HG03521 (cell line): ENCODE measurements around the gene PITPNB.
A peak's percentile ranks its signal among the peaks of the same experiment; 100 is the strongest.

Experiments used
- ATAC-seq: cut with Tn5 transposase; IDR thresholded peaks from one replicate; pipeline ENCODE4 v1.9.1; 2021; ENCODE audit warnings: mild to moderate bottlenecking, moderate library complexity; ENCODE audit not compliant: unreplicated experiment

Gene PITPNB

DNA sequence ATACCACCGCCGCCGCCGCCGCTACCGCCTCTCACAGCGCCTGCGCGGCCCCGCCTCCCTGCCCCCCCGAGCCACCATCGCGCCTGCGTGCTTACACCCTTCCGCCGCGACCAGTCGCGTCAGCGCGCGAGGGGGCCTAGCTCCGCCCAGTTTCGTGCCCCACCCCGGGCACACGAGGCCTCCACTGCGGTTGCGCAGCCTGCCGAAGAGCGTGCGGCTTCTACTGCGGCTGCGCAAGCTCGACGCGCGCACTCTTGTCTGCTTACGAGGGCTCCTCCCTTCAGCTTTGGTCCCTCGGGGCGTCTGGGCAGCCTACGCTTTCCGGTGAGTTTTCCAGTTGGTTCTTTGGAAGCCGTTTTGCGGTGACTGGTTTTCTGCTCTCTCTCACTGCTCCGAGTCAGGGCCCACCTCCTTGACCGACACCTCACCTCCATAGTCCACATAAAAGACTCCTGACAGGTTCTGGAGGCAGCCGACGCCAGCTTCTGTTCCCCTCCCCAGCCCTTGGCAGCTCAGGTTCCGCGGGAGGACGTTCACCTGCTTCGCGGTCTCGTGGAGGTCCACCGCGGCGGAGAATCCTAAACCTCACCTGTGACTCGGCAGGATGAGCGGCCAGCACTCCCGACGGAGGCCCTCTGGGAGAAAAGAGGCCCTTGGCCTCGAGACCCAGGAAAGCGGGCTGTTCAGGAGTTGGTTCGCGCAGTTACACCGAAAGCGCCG lies at the start of gene PITPNB:
TSS of gene PITPNB (minus strand) at position 35 of the 720 bp plus-strand sequence. CDS start 65 bp downstream, outside the sequence.
- peak; percentile 83 for ATAC-seq

DNA sequence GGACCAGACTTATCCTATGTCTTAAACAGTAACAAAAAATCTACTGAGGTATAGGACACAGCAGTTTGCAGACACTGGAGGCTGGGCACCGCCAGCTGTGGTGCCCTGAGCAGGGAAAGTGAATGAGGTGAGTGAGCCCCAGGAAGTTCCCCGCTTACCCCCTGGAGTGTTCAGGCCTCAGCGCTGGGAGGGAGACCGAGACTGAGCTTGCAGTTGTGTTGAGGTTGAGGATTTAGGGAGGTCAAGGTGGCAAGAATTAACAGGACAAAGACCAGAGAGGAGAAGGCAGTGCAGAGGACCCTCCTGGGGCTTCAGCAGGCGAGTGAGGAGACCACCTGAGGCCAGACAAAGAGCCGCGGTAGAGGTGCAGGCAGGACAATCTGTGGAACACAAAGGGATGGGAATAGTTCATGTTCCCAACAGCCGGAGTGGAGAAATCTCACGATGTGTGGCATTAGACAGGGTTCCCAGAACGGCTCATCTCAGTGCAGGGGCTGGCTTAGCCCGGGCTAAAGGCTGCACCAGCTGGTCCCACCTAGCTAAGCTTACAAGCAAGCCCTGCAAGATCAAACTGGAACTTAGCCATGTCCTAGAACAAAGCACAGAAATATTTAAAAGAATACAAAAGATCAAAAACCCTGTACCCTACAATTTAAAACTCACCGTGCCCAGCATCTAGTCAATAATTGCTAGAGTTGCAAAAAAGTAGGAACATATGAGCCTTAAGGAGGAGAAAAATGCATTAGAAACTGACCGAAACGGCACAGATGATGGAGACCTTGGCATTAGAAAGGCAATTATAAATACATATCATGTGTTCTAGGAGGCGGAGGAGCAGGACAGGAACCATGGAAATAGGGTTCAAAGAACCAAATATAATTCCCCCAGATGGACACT lies 47.4 kb upstream of the PITPNB start:
- ATAC-seq = no peak

DNA sequence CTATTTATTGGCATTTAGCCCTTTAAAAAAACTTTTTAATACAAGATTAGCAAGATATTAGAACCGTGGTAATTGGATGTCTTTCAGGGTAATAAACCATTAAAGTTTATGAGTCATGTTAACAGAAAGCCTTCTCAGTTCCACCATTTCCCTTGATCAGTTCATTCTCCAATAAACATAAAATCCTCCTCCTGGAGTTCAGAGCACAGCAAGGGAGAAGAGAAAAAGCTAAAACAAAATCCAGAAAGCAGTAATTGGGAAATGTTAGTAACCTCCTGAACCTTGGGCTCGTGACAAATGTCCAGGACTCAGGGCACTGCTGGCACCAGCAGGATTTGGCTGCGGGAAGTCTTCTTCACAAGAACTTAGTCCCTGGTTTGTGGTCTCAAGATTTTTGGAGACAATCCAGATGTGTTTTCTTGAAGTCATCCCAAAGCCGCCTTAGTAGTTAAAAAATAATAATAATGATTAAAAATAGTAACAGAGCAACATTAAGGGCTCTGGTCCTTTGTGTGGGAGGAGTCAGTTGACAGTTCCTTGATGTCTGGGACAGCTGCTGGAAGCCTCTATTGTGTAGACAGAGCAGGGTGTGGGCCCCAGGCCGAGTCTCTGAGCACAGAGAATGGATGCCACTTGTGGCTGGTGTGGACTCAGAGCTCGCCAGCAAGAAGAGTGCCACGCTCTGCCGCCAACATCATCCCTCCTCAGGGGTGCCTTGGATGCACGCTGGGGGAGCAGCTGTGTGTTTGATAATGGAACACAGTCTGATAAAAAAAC lies 43.4 kb upstream of the PITPNB start:
- no peak for ATAC-seq

DNA sequence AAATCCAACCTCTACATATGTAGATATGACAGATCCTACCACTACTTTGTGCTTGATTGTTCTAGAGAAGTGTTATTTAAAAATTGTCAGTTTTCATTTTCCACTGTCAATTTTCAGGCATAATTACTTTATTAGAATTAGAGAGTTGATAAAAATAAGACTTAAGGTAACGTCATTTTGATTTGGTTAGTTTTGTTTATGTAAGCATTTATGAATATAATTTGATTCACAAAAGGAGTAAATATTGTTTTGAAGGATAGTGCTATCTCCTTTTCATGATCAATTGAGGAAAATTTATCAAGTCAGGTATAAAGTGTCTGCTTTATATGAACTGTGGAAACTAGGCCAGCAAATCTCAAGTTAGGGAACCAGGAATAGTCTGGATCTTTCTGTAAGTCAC lies 42.6 kb upstream of the PITPNB start:
- ATAC-seq = no peak

DNA sequence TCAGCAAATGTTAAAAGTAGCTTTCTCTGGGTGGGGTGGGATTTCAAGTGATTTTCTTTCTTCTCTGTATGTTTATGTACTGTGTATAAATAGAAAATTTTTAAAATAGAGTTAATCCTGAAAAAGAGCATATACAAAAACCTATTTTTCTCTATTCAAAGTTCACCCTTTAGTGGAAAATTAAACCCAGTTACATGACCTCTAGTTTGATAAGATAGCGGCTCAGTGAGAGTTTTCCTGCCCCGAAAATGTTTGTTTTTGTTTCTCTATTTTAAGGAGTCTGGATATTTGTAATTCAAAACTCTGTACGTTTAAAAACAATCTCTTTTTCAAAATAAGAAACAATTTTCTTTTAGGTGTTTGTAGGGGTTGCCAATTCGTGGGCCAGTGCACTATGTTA lies 42.1 kb upstream of the PITPNB start:
- ATAC-seq = no peak

DNA sequence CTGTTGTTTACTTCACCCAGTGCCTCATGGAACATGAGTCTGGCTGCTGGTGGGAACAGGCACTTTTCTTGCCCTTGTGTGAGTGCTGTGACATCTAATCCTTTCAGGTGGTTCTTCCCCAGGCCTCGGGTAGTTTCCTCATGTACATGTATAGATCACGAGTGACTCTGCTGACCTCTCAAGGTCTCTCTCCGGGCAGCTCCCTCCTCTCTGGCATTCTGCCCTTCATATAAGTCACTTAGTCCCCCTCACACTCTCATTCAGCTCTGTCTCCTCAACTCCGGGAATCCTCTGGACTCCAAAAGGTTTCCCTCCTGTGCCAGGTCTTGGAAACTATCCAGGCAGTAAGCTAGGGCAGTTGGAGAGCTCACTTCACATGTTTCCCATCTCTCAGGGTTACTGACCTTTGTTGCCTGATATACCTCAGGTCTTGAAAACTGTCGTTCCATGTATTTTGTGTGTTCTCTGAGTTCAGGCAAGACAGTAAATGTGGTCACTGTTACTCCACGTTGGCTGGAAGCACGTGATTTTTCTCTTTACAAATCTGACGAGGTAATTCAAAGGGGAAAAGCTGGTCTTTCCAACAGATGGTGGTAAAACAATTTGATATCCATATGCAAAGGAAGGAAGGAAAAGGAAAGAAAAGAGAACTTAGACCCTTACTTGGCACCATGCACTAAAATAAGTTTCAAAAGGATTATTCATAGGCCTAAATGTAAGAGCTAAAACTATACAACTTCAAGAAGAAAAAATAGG lies 40.5 kb upstream of the PITPNB start:
- no peak for ATAC-seq

DNA sequence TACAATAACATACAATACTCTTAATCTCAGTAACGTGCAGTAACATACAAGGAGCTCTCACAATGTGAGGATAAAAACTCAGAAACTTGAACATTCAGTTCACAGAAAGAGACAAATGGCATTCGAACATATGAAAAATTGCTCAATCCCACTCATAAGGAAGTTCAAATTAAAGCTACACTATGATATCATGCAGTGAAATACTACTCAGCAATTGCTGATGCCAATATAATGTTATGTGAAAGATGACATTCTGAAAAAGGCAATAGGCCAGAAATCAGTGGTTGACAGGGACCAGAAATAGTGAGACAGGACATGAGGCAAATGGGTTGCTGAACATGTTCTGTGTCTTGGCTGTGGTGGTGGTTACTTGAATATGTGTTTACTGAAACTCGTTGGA lies 33.7 kb upstream of the PITPNB start:
- no peak for ATAC-seq

DNA sequence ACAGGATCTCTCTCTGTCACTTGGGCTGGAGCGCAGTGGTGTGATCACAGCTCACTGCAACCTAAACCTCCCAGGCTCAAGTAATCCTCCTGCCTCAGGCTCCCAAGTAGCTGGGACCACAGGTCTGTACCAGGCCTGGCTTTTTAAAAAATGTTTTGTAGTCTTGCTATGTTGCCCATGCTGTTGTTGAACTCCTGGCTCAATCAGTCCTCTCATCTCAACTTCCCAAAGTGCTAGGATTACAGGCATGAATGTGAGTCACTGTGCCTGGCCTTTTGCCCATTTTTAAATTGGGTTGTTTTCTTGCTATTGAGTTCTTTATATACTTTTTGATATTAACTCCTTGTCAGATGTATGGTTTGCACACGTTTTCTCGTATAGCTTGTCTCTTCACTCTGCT lies 33.0 kb upstream of the PITPNB start:
- no peak for ATAC-seq

DNA sequence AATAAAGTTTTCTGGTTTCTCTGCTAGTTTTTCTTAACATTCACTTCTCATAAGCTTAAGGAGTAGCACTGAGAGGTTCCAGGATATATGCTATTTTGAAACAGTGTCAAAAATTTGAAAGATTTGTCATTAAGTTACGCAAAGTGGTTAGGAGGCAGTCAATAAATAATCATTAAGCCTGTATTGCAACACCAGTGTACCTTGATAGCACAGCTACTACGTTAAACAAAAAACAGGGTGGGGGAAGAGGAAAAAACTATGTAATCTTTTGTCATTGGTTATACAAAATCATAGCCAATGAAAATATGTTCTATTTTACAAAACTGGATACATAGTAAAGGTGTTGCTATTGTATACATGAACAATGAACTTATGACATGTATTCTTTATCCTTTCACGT lies 30.4 kb upstream of the PITPNB start:
- no peak for ATAC-seq

DNA sequence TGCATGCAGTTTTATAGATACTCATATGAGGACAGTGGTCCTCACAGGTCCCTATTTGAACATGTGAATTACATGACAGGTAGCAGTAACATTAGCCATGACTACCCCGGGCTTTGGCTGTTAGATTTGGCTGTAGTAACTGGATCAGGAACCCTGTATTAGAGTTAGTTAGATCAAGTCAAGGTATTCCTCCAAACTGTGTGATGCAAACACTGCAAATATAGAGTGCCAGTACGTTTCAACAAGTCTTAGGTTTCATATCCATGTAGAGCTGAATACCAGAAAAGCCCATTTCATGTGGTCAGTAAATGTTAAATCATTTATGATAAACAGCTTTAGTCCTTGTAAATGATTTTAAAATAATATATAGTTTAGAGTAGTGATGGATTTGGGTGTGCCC lies 29.5 kb upstream of the PITPNB start:
- ATAC-seq = no peak

DNA sequence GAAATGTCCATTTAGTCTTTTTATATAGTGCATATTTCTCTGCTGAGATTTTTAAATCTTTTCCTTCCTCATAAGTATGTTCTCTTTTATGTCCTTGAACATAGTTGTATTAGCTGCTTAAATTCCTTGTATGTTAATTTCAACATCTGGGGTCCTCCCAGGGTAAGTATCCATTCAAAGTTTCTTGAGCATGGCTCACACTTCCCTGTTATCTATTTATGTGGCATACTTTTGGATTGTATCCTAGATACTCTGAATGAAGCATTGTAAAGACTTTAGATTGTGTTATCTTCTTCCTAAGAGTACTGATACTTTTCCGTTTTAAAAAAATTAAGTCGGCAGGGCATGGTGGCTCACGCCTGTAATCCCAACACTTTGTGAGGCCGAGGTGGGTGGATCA lies 28.4 kb upstream of the PITPNB start:
- no peak for ATAC-seq

DNA sequence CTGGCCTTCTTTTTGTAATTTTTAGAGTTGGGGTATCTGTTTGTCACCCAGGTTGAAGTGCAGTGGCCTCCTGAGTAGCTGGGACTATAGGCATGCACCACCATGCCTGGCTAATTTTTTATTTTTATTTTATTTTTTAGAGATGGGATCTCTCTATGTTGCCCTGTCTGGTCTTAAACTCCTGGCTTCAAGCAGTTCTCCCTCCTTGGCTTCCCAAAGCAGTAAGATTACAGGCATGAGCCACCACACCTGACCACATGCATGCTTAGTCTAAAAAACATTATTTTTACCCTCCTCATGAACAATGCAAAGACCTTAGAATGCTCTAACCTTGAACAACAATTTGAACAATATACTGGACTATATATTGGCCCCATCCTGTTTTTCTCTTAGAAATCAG lies 22.1 kb upstream of the PITPNB start:
- no peak for ATAC-seq

DNA sequence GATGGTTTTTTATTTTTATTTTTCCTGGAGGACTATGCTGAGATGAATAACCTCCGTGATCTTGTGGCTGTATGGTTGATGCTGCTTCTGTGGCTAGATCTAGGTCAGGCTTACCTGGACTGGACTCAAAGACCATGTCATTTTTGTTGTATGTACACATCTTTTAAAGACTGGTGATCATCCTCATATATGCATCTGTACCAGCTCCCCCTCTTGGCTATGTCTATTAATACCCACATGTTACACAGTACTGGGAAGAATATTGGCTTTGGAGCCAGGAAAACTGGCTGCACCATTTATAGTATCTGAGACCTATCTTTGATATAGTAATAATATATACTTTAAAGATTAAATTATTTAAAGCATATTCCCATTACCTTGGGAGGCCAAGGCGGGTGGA lies 18.4 kb upstream of the PITPNB start:
- no peak for ATAC-seq

DNA sequence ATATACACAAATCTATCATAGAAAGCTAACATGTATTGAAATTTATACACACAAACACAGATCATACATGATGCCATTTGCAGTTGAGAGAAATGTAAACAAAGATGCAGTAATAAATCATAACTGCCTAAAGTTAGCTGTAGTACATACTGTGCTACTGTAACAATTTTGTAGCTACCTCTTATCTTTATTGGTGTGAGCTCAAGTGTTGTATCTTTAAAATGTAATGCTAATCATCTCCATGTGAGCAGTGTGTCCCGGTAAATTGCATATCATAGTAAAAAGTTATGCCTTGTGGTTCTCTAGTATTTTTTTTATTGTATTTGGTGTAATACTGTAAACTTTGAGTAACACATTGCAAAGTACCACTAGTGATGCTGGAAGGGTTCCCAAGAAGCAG lies 16.8 kb upstream of the PITPNB start:
- no peak for ATAC-seq

DNA sequence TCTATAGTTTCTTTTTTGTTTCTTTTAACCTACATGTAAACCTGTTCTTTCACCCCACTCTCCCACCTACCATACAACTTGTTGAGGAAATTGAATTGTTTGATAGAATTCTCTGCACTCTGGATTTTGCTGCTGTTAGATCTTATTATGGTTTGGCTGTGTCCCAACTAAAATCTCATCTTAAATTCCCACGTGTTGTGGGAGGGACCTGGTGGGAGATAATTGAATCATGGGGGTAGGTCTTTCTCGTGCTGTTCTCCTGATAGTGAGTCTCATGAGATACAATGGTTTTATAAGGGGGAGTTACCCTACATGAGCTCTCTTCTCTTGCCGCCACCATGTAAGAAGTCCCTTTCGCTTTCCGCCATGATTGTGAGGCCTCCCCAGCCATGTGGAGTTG lies 15.0 kb upstream of the PITPNB start:
- ATAC-seq = no peak

DNA sequence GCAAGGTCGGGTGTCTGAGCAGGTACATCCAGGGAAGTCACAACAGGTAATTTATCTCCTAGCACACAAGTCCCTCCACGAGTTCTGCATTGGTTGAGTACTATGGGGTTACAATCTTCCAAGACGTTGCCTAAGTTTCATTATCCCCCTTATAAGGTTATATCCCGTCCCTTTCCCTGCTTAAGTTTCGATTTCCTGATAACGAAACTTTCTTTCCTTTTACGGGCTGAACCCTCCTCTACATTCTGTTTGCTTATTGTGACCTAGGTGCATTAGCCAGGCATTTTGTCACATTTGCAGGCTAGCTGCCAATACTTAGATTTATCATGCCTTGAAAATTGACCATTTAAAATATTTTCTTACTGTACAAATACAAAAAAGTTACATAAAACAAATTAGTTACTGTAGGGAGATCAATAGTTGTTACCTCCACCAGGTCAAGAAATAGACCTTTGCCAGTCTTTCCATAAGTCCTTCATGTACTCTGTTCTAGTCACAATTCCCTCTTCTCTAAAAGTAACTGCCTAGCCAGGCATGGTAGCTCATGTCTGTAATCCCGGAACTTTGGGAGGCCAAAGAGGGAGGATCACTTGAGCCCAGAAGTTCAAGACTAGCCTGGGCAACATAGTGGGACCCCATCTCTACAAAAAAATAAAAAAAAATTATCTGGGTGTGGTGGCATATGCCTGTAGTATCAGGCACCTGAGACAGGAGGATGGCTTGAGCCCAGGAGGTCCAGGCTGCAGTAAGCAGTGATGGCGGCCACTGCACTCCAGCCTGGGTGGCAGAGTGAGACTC lies 14.3 kb upstream of the PITPNB start:
- no peak for ATAC-seq

DNA sequence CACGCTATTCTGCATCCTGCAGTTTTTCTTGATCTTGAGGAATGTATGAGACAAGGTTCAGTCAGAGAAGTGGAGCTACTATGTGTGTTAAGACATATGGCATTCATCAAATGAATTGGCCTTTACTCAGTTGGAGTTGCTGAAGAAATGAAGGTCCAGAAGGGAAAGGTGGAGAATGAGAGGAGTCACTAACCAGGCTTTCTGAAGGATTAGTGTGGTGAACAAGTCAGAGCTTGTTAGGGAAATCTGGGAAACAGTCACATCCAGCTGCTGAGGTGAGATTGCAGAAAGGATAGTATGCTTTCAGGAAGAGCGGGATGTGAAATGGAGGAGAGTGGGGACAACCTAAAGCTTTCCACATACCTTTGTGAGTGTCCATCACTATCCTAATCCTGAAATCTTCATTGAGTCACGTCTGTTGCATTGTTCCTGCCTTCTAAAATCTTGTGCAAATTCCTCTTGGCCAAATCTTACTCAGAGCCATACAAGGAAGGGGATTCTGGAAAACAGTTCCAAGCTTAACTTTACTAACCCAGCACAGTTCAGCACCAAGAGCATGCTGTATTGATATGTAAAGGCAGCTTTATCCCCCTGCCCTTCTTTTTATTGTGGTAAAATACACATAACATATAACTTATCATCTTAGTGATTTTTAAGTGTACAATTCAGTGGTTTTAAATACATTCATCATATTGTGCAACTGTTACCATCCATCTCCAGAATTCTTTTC lies 11.4 kb upstream of the PITPNB start:
- ATAC-seq = no peak

DNA sequence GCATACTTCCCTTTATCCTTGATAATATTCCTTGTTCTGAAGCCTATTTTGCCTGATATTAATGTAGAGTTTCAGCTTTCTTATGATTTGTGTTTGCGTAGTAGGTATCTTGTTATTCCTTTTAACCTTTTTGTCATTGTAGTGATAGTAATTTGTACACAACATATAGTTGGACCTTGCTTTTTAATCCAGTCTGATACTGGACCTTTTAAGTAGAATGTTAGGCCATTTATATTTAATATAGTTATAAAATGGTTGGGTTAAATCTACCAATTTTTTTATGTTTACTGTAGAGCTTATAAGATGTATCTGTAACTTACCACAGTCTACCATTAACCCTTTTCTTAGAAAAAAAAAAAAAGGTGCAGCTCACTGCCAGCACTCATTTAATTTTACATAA lies 8.6 kb upstream of the PITPNB start:
- ATAC-seq = no peak

DNA sequence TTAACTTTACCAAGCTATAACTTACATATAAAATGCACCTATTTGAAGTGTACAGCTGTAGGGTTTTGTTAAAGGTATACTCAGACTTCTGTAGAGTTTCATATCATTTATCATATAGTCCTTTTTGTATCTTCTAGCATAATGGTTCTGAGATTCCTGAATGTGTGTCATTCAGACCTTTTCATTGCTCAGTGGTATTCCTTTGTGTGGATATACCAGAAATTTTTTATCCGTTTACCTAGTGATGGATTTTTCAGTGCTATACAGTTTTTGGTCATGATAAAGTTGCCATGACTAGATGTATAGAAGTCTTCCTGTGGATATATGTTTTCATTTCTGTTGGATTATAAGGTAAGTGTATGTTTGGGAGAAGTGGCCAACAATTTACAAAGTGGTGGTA lies 6.3 kb upstream of the PITPNB start:
- ATAC-seq = no peak
